ENCODE measurements around the gene RBL2. TPM values are rescaled to one million over a fixed set of nuclear protein-coding genes. Genes with fewer than 3 reads are reported as not detected.

The RBL2 gene
- total and polyA plus RNA-seq, 9 donors: 48.0 to 88.7 (median 71.7) TPM

- Histone ChIP-seq H3K9me3 (no peaks in the 10 kb centered on the region), H3K4me1 (ENCODE audit: insufficient read depth) (peaks cover 3% of the 10 kb centered on the region), H3K36me3 (no peaks in the 10 kb centered on the region), H3K4me3 (no peak overlapping the region), H3K27ac (no peak overlapping the region), H3K27me3 (no peaks in the 10 kb centered on the region)
- DNase-seq: no peak
- WGBS, 3 donors: 92 to 93% (median 93%) methylated on average over 4 of the region's 4 CpGs
- TF ChIP-seq POLR2A (IDR thresholded peaks at IDR 0.05): no peak
- TF ChIP-seq CTCF (IDR thresholded peaks at IDR 0.05): no peak
- TF ChIP-seq EP300 (IDR thresholded peaks at IDR 0.05): no peak
- intact Hi-C loops (cut with DNase I): no loop called here
These were observed 64.7 kb downstream of the RBL2 start for GRCh38 chr16:53498984-53499383.

GRCh38 chr16:53501216-53501859, 67.1 kb downstream of the RBL2 start:
- intact Hi-C loops (cut with DNase I): no loop called here

GRCh38 chr16:53502331-53503269, 68.3 kb downstream of the RBL2 start, which contains the start of gene AKTIP:
TSS of gene AKTIP (minus strand) at chr16:53503209. CDS start at chr16:53500259, 2,950 bp downstream.
- DNase-seq: peak in 3 of 5 donors; percentile 25 to 63 (median 46)
- Histone ChIP-seq H3K36me3 (no peaks in the 10 kb centered on the region), H3K27me3 (no peaks in the 10 kb centered on the region), H3K4me3 (peak within 1 kb of the TSS; percentile 78), H3K27ac (peak within 1 kb of the TSS; percentile 87 to 92), H3K9me3 (no peaks in the 10 kb centered on the region), H3K4me1 (ENCODE audit: insufficient read depth) (peaks cover 9% of the 10 kb centered on the region)
- intact Hi-C loops (cut with DNase I): no loop called here
- WGBS, 3 donors: 0 to 1% (median 0%) methylated on average over 31 to 75 of the region's 76 CpGs
- no peak for TF ChIP-seq EP300 (IDR thresholded peaks at IDR 0.05)
- no peak for TF ChIP-seq CTCF (IDR thresholded peaks at IDR 0.05)
- TF ChIP-seq POLR2A (IDR thresholded peaks at IDR 0.05): no peak

More at GRCh38 chr16:53501216-53501859, 67.1 kb downstream of the RBL2 start:
- no peaks in the 10 kb centered on the region for H3K36me3 ChIP-seq
- H3K9me3 ChIP-seq: no peaks in the 10 kb centered on the region
- peak overlapping the region; percentile 78 for H3K4me3 ChIP-seq
- 45 to 54% (median 51%) methylated on average over 9 of the region's 9 CpGs for WGBS, 3 donors
- TF ChIP-seq EP300 (IDR thresholded peaks at IDR 0.05) (no peak), POLR2A (IDR thresholded peaks at IDR 0.05) (no peak), CTCF (IDR thresholded peaks at IDR 0.05) (no peak)
- H3K27me3 ChIP-seq: no peaks in the 10 kb centered on the region
- DNase-seq: no peak
- H3K4me1 ChIP-seq (ENCODE audit: insufficient read depth): peaks cover 9% of the 10 kb centered on the region
- H3K27ac ChIP-seq: no peak overlapping the region

GRCh38 chr16:53503270-53503923, 69.1 kb downstream of the RBL2 start:
- Histone ChIP-seq H3K4me3 (peak overlapping the region; percentile 78), H3K36me3 (no peaks in the 10 kb centered on the region), H3K9me3 (no peaks in the 10 kb centered on the region), H3K27me3 (no peaks in the 10 kb centered on the region), H3K4me1 (ENCODE audit: insufficient read depth) (peaks cover 9% of the 10 kb centered on the region), H3K27ac (peak overlapping the region; percentile 87 to 92)
- WGBS, 3 donors: 0 to 1% (median 0%) methylated on average over 29 to 46 of the region's 46 CpGs
- intact Hi-C loops (cut with DNase I): no loop called here
- TF ChIP-seq EP300 (IDR thresholded peaks at IDR 0.05) (peak; percentile 79), POLR2A (IDR thresholded peaks at IDR 0.05) (peak; percentile 97), CTCF (IDR thresholded peaks at IDR 0.05) (no peak)
- peak; percentile 100 for DNase-seq

Data from ovary (tissue), 9 donors.